Measurements from ENCODE around the gene QDPR.

Gene QDPR

DNA sequence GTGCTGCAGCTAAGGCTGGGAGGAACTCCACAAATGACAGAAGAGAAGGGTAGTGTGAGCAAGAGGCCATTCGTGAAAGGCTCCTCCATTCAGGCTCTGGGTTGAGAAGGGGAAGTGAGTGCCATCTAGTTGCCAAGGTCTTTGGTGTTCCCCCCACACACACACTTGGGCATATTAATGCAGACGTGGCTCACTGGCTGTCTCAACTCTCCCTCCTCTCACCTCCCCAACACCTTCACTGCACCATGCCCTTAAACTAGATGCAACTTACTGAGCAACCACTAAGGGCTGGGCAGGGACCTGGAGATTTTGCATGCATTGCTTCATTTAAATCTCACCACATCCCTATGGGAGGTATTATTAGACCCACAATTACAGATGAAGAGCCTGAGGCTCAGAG, 11.8 kb upstream of the QDPR start:
- no peaks in the 10 kb centered on the region; the same call in 1 of the 2 replicates for H3K27me3 ChIP-seq (replicated peaks; ENCODE audit: control insufficient read depth, insufficient read depth, low read length)
- no peaks in the 10 kb centered on the region for H3K36me3 ChIP-seq (ENCODE audit: control insufficient read depth, insufficient read depth, low read length)
- H3K4me3 ChIP-seq (replicated peaks; ENCODE audit: low read depth, low read length), result no peak overlapping the region
- no peak for DNase-seq (ENCODE audit: extremely low read depth, insufficient read length)
- TF ChIP-seq, protein P1, sequence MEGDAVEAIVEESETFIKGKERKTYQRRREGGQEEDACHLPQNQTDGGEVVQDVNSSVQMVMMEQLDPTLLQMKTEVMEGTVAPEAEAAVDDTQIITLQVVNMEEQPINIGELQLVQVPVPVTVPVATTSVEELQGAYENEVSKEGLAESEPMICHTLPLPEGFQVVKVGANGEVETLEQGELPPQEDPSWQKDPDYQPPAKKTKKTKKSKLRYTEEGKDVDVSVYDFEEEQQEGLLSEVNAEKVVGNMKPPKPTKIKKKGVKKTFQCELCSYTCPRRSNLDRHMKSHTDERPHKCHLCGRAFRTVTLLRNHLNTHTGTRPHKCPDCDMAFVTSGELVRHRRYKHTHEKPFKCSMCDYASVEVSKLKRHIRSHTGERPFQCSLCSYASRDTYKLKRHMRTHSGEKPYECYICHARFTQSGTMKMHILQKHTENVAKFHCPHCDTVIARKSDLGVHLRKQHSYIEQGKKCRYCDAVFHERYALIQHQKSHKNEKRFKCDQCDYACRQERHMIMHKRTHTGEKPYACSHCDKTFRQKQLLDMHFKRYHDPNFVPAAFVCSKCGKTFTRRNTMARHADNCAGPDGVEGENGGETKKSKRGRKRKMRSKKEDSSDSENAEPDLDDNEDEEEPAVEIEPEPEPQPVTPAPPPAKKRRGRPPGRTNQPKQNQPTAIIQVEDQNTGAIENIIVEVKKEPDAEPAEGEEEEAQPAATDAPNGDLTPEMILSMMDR (IDR thresholded peaks at IDR 0.05; ENCODE audit: insufficient read depth, low read length, poor library complexity, severe bottlenecking), result no peak

DNA sequence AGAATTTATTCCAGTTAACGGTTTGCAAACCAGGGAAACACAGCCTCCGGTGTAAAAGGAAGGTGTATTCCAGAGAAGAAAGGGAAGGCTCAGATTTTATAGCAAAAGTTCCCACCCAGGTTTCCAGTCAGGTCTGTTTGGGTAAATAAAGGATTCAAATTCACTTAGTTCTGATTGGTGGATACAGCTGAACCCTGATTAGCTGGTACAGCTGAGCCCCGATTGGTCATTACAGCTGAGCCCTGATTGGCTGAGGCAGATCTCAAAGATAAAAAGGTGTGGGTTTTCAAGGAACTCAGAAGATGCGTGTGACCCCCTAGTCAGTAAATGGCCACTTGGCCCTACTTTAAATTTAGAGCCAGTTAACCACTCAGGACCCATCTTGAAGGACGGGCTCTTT, 9.7 kb upstream of the QDPR start:
- no peaks in the 10 kb centered on the region; the same call in 1 of the 2 replicates for H3K27me3 ChIP-seq (replicated peaks; ENCODE audit: control insufficient read depth, insufficient read depth, low read length)
- no peaks in the 10 kb centered on the region for H3K36me3 ChIP-seq (ENCODE audit: control insufficient read depth, insufficient read depth, low read length)
- TF ChIP-seq, protein P1 (IDR thresholded peaks at IDR 0.05; ENCODE audit: insufficient read depth, low read length, poor library complexity, severe bottlenecking), result no peak
- H3K4me3 ChIP-seq (replicated peaks; ENCODE audit: low read depth, low read length), result no peak overlapping the region
- DNase-seq (ENCODE audit: extremely low read depth, insufficient read length), result no peak

DNA sequence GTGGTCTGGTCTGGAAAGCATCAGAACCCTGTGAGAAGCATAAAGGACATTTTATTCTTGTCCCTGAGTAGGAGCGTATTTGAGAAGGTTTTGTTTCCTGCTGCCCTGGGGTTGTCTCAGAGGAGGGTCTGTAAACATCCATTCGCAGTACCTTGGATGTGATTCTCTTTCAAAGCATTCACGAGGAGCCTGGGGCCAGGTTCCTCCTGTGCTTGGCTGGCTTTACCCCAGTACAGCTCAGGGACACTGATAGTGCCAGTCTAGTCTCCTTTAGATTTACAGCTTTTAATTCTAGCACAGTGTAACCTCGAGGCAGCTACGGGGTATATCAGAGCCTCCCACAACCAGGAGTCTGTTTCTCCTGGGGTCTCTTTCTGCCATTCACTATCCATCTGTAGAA, 5.8 kb upstream of the QDPR start:
- H3K27me3 ChIP-seq (replicated peaks; ENCODE audit: control insufficient read depth, insufficient read depth, low read length), result no peaks in the 10 kb centered on the region; the same call in 1 of the 2 replicates
- no peaks in the 10 kb centered on the region for H3K36me3 ChIP-seq (ENCODE audit: control insufficient read depth, insufficient read depth, low read length)
- no peak overlapping the region for H3K4me3 ChIP-seq (replicated peaks; ENCODE audit: low read depth, low read length)
- TF ChIP-seq, protein P1 (IDR thresholded peaks at IDR 0.05; ENCODE audit: insufficient read depth, low read length, poor library complexity, severe bottlenecking), result no peak
- no peak for DNase-seq (ENCODE audit: extremely low read depth, insufficient read length)

DNA sequence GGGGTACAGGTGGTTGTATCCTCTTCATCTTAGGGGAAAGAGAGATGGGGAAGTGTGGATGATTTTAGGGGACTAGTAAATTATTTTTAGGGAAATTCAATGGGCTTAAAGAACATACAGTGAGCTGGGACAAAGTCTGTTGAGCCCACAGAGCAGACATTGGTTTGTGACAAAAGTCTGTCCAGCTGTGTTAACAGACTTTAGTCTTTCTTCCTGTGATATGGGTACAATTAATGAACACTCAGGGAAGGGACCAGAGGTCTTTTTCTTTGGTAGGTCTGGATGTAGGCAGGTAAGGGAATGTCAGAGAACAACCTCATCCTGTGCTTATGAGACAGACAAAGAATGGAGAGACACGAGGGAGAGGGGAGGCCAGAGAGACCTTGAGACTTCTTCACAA, 5.1 kb upstream of the QDPR start:
- TF ChIP-seq, protein P1 (IDR thresholded peaks at IDR 0.05; ENCODE audit: insufficient read depth, low read length, poor library complexity, severe bottlenecking), result no peak
- Histone ChIP-seq H3K4me3 (replicated peaks; ENCODE audit: low read depth, low read length) (no peak overlapping the region), H3K36me3 (ENCODE audit: control insufficient read depth, insufficient read depth, low read length) (no peaks in the 10 kb centered on the region), H3K27me3 (replicated peaks; ENCODE audit: control insufficient read depth, insufficient read depth, low read length) (no peaks in the 10 kb centered on the region; the same call in 1 of the 2 replicates)
- no peak for DNase-seq (ENCODE audit: extremely low read depth, insufficient read length)

DNA sequence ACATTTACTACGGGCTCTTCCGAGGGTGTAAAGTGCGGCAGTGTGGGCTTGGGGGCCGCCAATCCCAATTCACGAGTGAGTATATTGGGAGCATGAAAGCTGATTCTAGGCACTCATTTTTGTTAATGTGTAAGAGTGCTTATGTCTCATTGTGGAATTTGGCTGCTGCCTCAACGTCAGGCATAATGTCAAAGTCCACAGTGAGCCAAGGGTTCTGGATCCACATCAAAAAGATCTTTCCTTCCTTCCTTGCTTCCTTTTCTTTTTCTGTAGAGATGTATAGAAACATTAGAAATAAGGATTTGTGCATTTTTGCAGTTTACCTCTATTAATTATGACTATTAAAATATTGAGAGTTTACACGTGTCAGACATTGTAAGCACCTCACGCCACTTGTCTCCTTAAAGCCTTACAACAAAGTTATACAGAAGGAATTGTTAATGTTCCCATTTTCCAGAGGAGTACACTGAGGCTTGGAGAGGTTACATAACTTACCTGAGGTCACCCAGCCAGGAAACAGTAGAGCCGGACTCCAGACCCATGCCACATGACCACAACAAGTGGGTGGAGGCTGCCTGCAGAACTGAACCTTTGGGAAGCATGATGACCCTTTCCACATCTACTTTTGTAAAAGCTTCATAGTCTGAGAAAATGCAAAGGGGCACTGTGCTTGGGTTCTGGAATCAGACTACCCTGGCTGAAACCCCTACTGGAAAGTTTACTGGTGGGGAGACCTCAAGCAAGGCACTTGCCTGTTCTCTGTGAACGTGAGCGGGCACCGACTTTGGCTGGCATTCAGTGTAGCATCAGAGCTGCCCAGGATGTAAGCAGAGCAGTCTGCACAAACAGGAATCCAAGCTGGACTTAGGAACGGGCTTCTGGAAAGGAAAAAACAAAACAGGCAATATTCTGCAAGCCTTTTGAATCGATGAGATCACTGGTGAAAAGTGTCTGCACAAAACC, 3.8 kb upstream of the QDPR start:
- Histone ChIP-seq H3K27me3 (replicated peaks; ENCODE audit: control insufficient read depth, insufficient read depth, low read length) (no peaks in the 10 kb centered on the region), H3K4me3 (replicated peaks; ENCODE audit: low read depth, low read length) (no peak overlapping the region), H3K36me3 (ENCODE audit: control insufficient read depth, insufficient read depth, low read length) (no peaks in the 10 kb centered on the region)
- TF ChIP-seq, protein P1 (IDR thresholded peaks at IDR 0.05; ENCODE audit: insufficient read depth, low read length, poor library complexity, severe bottlenecking), result no peak
- no peak for DNase-seq (ENCODE audit: extremely low read depth, insufficient read length)

All from GM06990 (cell line).